Prostate gland (tissue), 2 donors: ENCODE data around the gene PRIMA1.

Experiments
- POLR2A ChIP-seq: fragments of 450-650 bp; IDR thresholded peaks from one replicate; pipeline ENCODE4 v1.6.1; 2016; ENCODE audit warnings: antibody characterized with exemption, mild to moderate bottlenecking
- POLR2AphosphoS5 ChIP-seq: sonication (generic); formaldehyde crosslinking; IDR thresholded peaks from one replicate; pipeline ENCODE4 v1.6.1; 2017; ENCODE audit warnings: antibody characterized with exemption
- TF ChIP-seq, protein P1 (sequence below), 4 experiments: fragments of 200-600 bp in 2 of 4; fragments of 450-650 bp in 2 of 4; sonication (generic) in 2 of 4; IDR thresholded peaks; 1 replicate in 3 of 4; 2 replicates in 1 of 4; pipeline ENCODE4 v1.5.1; 2016 to 2019; ENCODE audit warnings: antibody characterized with exemption in 4 of 4, mild to moderate bottlenecking in 2 of 4, moderate library complexity in 2 of 4

DNA sequence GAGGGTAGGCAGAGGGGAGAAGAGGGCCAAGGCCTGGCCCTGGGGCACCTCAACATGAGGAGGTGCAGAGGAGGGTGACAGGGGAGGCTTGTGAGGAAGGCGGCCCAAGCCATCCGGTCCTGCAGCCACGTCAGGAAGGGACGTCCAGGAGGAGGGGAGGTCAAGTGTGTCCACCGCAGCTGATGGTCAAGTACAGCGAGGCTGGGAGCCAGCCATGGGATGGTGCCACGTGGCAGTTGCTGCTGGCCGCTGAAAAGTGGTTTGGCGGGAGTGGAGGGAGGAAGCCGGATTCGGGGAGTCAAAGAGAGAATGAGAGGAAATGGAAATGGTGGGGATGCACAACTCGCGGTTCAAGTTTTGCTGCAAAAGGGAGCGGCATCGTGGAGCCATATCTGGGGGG, 41.2 kb downstream of the PRIMA1 start:
- TF ChIP-seq POLR2AphosphoS5 (no peak), POLR2A (no peak)
- TF ChIP-seq, protein P1, sequence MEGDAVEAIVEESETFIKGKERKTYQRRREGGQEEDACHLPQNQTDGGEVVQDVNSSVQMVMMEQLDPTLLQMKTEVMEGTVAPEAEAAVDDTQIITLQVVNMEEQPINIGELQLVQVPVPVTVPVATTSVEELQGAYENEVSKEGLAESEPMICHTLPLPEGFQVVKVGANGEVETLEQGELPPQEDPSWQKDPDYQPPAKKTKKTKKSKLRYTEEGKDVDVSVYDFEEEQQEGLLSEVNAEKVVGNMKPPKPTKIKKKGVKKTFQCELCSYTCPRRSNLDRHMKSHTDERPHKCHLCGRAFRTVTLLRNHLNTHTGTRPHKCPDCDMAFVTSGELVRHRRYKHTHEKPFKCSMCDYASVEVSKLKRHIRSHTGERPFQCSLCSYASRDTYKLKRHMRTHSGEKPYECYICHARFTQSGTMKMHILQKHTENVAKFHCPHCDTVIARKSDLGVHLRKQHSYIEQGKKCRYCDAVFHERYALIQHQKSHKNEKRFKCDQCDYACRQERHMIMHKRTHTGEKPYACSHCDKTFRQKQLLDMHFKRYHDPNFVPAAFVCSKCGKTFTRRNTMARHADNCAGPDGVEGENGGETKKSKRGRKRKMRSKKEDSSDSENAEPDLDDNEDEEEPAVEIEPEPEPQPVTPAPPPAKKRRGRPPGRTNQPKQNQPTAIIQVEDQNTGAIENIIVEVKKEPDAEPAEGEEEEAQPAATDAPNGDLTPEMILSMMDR (IDR thresholded peaks at IDR 0.05), result no peak
